Daoy (cell line): Measurements from ENCODE around the gene THSD4. TPM values are rescaled to one million over a fixed set of nuclear protein-coding genes. Genes with fewer than 3 reads are reported as not detected.

Experiments
- DNase-seq: peaks from one replicate; pipeline ENCODE4 v3.0.0-alpha.2; 2015; ENCODE audit warnings: low read depth
- total RNA-seq: library from RNA; depleted of rRNA; stranded (reverse); fragments of >200 nt; shearing (Covaris generic); gene quantifications from 2 replicates; pipeline ENCODE4 v1.2.3, GENCODE V29; 2014

THSD4 gene
- total RNA-seq, 1 experiment from 2014 or later: 5.4 TPM

- DNase-seq: no peak
Measured at GRCh38 chr15:71224024-71224423, 108.8 kb downstream of the THSD4 start.

DNA sequence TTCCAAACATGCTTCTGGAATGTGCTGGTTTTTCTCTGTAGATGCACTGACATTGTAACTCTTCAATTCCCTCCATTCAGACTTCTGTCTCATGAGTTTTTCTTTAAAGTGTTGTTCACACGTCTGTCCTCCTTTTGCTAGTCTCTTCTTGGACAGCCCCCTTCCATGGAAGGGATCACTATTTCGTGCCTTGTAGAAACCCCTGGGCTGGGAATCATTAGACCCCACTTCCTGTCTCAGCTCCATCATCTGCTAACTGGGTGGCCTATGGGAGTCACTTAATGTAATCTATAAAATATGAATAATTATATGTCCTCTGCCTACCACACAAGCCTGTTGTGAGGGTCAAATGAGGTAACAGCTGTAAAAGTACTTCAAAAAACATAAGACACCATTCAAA, 110.6 kb downstream of the THSD4 start:
- no peak for DNase-seq

DNA sequence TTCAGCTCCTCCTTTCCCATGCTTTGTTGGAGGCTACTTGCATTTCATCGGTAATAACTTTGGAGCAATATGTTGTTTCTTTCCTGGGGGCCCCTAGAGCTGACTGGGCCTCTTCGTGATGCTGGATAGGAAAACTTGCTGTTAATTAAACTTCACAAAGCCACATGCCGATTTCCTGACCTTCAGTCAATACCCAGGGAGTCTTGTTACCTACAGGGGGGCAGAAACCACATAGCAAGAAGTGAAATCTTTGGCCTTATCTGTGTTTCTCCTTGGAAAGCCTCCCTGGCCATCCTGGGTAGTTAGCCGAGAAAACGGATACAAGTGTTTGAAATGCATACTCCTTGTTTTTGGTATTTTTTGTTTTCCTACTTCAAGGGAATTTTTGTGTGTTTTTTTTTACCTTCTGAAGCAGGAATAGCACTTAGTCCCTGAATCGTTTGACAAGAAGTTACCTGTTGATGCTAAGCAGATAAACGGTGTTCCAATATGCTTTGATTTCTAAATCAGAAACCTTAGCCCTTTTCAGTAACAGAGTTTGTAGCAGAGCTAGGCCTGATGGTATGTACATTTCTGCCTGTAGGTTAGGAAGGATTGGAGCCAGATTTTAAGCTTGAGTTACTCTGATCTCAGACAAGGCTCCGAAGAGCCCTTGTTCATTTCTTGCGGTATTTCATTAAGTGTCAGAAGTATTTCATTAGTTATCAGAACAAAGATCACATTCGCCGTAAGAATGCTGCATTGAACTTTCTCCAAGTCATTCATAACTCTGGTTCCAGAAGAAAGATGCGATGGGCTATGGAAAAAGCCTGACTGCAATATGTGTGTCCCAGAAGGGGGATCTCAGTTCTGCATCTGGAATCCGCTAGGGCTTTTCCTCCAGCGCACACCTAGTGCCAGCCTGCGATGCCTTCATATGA, 111.5 kb downstream of the THSD4 start:
- no peak for DNase-seq

DNA sequence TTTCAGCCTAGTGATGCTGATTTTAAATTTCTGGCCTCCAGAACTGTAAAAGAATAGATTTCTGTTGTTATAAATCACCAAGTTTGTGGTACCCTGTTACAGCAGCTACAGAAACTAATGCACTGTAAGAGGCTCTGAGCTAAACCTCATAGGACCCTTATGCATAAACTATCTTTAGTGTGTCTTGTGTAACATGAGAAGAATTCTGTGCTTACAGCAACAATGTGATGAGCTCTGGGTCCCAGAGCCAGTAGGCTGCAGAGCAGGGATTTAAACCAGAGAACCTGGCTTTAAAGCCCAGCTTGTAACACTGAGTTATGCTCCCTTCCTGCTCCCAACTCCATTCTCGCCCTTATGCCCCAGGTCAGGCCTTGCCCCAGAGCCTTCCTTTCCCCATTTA, 113.1 kb downstream of the THSD4 start:
- no peak for DNase-seq

DNA sequence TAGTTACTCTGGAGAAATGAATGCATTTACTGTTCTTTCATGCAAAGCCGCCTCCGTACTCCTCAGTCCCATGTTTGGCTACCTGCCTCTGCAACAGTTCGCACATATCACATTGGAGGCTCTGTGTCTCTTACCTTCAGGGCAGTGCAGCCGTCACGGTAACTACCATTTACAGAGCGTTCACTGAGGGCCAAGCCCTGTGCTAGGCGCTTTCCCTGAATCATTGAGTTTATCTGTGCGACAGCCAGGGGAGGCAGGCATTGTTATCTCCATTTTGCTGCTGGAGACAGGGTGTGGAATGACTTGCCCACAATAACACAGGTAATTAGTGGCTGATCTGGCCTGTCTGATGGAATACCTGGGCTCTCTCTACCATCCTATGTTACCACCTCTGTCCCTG, 115.0 kb downstream of the THSD4 start:
- no peak for DNase-seq

- no peak for DNase-seq
Measured at GRCh38 chr15:71231758-71232157, 116.5 kb downstream of the THSD4 start.

DNA sequence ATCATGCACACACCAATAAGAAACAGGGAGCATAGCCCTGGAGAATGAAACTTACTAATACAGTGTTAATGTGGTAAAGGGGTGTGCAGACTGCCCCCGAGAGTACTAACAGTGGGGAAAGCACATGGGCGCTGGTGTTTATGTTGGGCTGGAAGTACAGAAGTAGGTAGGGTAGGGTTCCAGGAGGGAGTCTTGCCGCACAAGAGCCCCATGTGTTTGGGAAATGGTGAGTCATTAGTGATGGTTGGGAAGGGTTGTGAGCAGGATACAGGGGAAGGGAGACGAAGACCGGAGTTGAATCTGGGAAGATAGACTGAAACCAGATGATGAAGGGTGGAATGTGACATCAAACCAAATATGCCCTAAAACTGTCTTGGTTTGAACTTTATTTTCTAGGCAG, 117.1 kb downstream of the THSD4 start:
- DNase-seq: no peak

DNA sequence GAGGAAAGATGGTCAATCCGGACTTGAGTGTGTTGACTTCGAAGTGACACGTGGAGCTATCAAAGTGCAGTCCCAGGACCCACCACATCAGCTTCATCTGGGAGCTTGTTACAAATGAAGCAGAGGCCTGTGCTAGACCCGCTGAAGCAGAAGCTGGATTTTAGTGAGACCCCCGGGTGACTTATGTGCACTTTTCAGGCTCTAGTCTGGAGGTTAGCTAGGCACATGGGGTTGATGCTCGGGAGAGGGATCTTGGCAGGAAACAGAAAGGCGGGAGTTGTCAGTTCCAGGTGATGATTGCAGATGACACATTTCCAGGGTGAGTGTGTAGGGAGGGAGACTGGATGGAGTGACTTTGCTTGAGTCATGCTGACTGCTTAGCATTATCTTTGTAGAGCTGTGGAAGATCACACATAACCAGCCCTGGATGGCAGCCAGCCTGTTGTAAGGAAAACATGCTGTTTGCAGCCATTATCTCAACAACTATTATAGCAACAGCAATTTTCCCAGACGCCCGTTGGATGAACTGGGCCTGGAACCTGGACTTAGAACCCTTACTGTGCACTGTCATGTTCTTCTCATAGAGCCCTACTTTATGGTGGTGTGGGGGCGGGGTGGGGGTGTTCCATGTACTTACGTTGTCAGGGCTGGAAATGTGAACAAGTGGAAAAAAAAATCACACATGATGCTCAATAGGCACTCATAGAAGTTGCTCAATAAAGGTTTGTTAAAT, 122.4 kb downstream of the THSD4 start:
- peak; percentile 95 for DNase-seq

DNA sequence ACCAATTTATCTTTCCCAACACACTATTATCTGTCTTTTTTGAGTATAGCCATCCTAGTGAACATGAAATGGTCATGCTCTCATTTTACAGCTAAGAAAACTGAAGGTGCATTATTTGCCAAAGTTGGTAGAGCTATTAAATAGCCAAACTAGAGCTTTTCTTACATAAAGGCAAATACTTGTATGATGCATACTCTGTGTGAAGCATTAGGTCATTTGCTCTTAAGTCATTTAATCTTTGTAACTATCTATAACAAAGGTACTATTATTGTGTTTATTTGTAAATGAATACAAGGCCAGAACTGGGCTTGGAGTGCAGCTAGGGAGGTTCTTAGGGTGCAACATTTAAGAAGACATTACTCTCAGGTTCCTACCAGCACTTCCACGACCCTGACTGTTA, 123.7 kb downstream of the THSD4 start:
- no peak for DNase-seq

- no peak for DNase-seq
Measured at GRCh38 chr15:71239592-71240364, 124.5 kb downstream of the THSD4 start.

DNA sequence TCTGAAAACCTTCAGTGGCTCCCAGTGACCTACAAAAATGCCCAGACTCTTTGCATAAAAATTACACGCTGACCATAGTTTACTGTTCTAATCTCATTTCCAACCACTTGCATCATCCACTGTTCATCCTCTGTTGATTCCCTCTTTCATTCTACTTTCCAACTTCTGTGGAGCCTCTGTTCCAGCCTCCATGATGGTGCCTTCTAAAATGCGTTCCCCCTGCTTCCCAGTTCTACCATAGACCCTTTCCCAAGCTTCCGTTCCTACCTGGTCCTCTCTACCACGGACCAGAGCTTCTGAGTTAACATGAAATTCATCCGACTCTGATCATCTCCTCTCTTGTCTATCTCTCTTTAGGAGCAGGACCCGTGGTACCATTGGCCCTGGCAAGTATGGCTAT, 127.0 kb downstream of the THSD4 start:
- no peak for DNase-seq

- no peak for DNase-seq
Measured at GRCh38 chr15:71244250-71244649, 129.0 kb downstream of the THSD4 start.

DNA sequence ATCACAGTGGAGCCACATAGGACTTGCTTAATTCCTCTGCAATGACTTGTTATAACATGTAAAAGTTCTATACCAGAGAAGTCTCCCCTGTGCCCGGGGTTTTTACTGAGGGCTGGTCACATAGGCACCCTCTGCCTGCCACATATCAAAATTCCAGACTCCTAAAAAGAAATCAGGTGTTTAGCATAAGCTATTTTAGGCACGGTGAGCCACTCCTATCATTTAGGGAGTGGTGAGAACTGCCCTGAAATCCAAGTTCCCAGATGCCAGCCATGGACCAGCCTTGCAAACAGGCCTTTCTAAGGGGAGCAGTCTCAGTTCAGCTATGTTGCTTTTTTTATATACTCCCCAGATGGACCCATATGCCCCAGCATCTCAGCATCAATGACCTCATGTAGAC, 130.3 kb downstream of the THSD4 start:
- DNase-seq: no peak

DNA sequence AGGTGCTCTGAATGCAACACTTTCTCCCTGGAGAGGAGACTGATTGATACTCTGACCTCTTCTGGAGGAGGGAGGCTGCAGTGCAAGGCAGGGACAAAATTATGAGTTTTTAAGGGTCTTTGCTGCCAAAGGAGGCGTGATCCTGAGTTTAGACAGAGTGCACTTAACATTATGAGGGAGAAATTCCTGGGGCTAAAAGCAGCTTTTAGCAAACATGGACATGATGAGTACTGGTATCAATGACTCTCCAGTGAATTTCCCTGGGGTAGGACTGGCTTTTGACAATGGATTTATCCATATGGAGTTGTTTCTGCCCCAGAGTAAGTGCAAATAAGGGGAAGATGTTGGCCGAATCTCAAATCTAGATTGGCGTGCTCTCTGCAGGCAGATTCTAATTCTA, 133.1 kb downstream of the THSD4 start:
- DNase-seq: no peak

GRCh38 chr15:71249986-71250385, 134.7 kb downstream of the THSD4 start:
- DNase-seq: no peak

DNA sequence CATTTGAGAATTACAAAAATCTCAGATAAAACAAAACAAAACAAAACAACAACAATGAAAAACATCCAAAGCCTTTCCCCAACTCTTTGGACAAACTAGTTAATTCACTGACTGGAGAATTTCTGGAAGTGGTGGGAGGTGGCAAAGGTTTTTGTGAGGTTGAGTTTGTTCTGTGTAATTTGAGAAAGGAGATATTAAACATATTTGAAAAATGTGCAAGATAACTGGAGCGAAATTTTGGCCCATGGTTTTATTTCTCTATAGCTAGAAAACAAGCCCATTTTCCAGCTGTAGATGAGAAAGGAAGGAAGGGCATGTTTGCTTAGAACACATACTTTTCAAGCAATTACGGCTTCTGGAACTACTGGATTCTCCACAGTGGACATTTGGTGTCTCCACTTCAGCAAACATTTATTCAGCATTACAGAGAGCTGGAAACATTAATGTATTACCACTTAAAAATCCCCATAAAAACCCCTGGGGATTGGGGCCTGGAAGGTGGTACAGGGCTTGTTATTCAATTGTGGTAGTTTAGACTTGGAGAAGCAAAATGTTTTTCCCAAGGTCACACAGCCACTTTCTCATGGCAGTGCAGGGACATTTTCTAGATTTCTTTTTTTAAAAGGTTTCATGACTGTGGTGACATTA, 135.8 kb downstream of the THSD4 start:
- no peak for DNase-seq

GRCh38 chr15:71251584-71252043, 136.3 kb downstream of the THSD4 start:
- DNase-seq: peak; percentile 38

DNA sequence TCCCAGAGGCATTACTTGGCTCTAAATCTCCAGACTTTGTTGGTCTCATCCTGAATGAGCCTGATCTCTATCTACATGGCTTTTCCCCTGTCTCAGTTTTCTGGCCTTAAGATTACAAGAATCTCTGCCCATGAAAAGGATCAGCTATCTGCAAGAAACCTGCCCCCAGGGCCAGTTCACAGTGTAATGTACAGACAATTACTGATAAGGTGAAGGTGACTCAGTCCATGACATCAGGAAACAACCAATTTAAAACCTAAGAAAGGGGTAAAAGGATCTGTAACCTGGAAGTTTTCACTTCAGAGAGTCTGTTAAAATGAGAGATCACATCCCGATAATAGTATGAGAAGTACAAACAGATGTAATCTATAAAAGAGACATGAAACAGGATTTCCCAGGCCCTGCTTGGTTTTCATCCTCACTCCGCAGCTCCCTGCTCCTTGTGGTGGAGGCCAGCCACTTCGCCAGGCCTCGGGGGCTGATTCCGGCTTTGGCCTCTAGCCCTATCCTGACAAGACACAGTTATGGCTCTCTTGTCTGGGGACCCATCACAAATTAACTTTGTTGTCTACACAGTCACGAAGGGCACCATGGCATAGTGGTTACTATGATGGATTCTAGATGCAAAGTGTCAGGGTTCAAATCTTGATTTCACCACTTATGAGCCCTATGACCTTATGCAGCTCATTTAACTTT, 136.9 kb downstream of the THSD4 start:
- peak; percentile 91 for DNase-seq

- no peak for DNase-seq
Measured at GRCh38 chr15:71252740-71253047, 137.4 kb downstream of the THSD4 start.

DNA sequence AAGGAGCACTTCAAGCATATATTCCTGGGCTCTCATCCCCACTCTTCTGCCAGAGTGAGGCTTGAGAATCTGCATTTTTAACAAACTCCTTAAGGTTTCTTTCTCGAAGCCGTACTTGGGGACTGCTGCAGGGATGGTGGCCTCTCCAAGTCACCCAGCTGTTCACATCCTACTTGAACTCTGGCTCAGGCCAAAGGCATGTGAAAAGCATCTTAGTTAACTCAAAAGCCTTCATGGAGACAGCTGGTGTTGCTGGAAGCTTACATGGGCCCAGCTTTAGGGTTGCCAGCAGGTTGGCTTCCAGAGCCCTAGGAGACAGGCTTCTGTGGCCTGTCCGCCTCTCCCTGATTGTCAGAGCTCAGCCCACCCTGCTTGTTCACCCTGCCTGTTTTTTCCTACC, 139.2 kb downstream of the THSD4 start:
- no peak for DNase-seq

DNA sequence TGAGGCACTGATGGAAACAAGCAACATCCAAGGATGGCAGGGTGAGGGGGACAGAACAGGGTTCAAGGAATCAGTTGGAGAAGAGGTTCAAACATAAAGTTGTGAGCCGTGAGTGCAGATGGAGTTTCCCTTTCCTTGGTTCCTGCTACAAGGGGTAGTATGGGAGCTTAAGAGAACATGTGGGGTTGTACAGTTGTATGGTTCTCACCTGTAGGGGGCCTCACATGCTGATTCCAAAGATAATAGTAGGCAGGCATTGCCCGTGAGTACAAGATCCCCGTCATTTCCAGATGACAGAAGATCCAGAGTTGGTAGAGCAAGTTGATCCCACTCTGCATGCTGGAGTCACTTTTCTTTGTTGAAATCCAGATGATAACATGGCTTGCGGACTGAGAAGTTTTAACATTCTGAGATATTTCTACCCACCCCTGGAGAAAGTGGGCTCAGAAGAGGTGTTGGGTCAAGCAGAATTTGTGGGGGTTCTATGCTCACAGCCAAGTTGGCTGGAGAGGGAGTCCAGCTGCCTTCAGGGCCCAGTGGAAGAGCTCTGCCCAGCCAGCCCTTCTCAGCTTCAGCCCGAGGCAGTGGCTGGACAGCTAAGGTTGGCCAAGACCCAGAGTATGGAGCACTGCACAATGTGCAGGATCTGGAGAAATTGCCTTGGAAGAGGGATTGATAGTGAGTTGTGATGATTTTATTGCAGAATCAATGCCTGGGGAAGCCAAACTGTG, 141.8 kb downstream of the THSD4 start:
- no peak for DNase-seq
